ENCODE measurements around the gene AGAP3.

GRCh38 chr7:151175047-151175792 is 88.9 kb downstream of the AGAP3 start:
- TF ChIP-seq POLR2AphosphoS5 (IDR thresholded peaks at IDR 0.05; ENCODE audit: low read depth, low read length), result no peak
- TF ChIP-seq, protein P1, sequence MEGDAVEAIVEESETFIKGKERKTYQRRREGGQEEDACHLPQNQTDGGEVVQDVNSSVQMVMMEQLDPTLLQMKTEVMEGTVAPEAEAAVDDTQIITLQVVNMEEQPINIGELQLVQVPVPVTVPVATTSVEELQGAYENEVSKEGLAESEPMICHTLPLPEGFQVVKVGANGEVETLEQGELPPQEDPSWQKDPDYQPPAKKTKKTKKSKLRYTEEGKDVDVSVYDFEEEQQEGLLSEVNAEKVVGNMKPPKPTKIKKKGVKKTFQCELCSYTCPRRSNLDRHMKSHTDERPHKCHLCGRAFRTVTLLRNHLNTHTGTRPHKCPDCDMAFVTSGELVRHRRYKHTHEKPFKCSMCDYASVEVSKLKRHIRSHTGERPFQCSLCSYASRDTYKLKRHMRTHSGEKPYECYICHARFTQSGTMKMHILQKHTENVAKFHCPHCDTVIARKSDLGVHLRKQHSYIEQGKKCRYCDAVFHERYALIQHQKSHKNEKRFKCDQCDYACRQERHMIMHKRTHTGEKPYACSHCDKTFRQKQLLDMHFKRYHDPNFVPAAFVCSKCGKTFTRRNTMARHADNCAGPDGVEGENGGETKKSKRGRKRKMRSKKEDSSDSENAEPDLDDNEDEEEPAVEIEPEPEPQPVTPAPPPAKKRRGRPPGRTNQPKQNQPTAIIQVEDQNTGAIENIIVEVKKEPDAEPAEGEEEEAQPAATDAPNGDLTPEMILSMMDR (IDR thresholded peaks at IDR 0.05), result no peak
- no peak for TF ChIP-seq SIN3A (IDR thresholded peaks at IDR 0.05; ENCODE audit: borderline replicate concordance, insufficient read depth, low read depth, low read length)

Measured in Panc1 (cell line).